IMR-90 (cell line): ENCODE results near the gene PPBP. TPM values are rescaled to one million over a fixed set of nuclear protein-coding genes. Genes with fewer than 3 reads are reported as not detected.

Experiments
- ATAC-seq: fragments of 200-7000 bp; cut with Tn5 transposase; 2 replicates; pipeline ENCODE4 v1.9.1; 2020; ENCODE audit warnings: low read depth, mild to moderate bottlenecking, moderate library complexity
- BruUV-seq: library from RNA; stranded (reverse); fragments of 400-500 nt; replicated peaks from 2 replicates; lab custom pipeline; 2021; lab: Mats Ljungman, UMichigan
- CTCF ChIA-PET: fragments of 300-600 bp; formaldehyde crosslinking; extraction: SDS; loops from one replicate; lab custom pipeline; 2021; ENCODE audit warnings: antibody characterized with exemption; lab: Yijun Ruan, JAX
- POLR2A ChIA-PET: fragments of 300-600 bp; sonication (Branson Sonifier 250); formaldehyde crosslinking; loops from one replicate; lab custom pipeline; 2022; ENCODE audit warnings: antibody characterized with exemption; ENCODE audit not compliant: unreplicated experiment; lab: Charles Lee
- DNase-seq: peaks from one replicate; pipeline ENCODE4 v3.0.0; 2013
- H2AFZ ChIP-seq: replicated peaks from 2 replicates; pipeline ENCODE3; 2013; ENCODE audit warnings: low read length, mild to moderate bottlenecking; ENCODE audit not compliant: poor library complexity
- H2AK5ac ChIP-seq: 2 replicates; pipeline ENCODE4 v1.6.1; 2013; ENCODE audit warnings: low read depth, low read length, inconsistent platforms
- H2AK9ac ChIP-seq: replicated peaks from 2 replicates; pipeline ENCODE3; 2013; ENCODE audit warnings: mild to moderate bottlenecking, low read depth, low read length, moderate library complexity; ENCODE audit not compliant: poor library complexity
- H2BK120ac ChIP-seq: 2 replicates; pipeline ENCODE4 v1.6.1; 2013; ENCODE audit warnings: low read depth, low read length, inconsistent platforms
- H2BK15ac ChIP-seq: 3 replicates; pipeline ENCODE4 v1.6.1; 2013; ENCODE audit warnings: low read depth, low read length, inconsistent platforms
- H2BK20ac ChIP-seq: 2 replicates; pipeline ENCODE4 v1.6.1; 2013; ENCODE audit warnings: low read depth, mild to moderate bottlenecking, inconsistent platforms, low read length, moderate library complexity
- H2BK5ac ChIP-seq: 2 replicates; pipeline ENCODE4 v1.6.1; 2013; ENCODE audit warnings: mild to moderate bottlenecking, low read depth, low read length, inconsistent platforms; ENCODE audit not compliant: poor library complexity, severe bottlenecking
- H3K14ac ChIP-seq: replicated peaks from 2 replicates; pipeline ENCODE4 v1.6.1; 2013; ENCODE audit warnings: low read depth, low read length, inconsistent platforms
- H3K18ac ChIP-seq: 2 replicates; pipeline ENCODE4 v1.6.1; 2013; ENCODE audit warnings: low read depth, low read length, control low read depth
- H3K23ac ChIP-seq: 2 replicates; pipeline ENCODE4 v1.6.1; 2013; ENCODE audit warnings: low read depth, low read length, inconsistent platforms
- H3K27ac ChIP-seq: 2 replicates; pipeline ENCODE4 v1.5.1; 2013; ENCODE audit warnings: mild to moderate bottlenecking, control low read depth, low read length; ENCODE audit not compliant: insufficient read depth
- H3K27me3 ChIP-seq: 2 replicates; pipeline ENCODE4 v1.6.1; 2013; ENCODE audit warnings: low read length; ENCODE audit not compliant: control insufficient read depth, insufficient read depth
- H3K36me3 ChIP-seq: 2 replicates; pipeline ENCODE4 v1.6.1; 2013; ENCODE audit warnings: low read length, mixed read lengths; ENCODE audit not compliant: control insufficient read depth, insufficient read depth
- H3K4ac ChIP-seq: 2 replicates; pipeline ENCODE4 v1.6.1; 2013; ENCODE audit warnings: low read depth, low read length, inconsistent platforms
- H3K4me1 ChIP-seq: 2 replicates; pipeline ENCODE4 v1.6.1; 2013; ENCODE audit warnings: low read length, mixed read lengths; ENCODE audit not compliant: control insufficient read depth, insufficient read depth
- H3K4me2 ChIP-seq: 2 replicates; pipeline ENCODE4 v1.6.1; 2013; ENCODE audit warnings: low read depth, mild to moderate bottlenecking, control low read depth, low read length, moderate library complexity
- H3K4me3 ChIP-seq: 2 replicates; pipeline ENCODE4 v1.5.1; 2013; ENCODE audit warnings: low read depth, mild to moderate bottlenecking, control low read depth, low read length, moderate library complexity; ENCODE audit not compliant: insufficient read depth
- H3K56ac ChIP-seq: 2 replicates; pipeline ENCODE4 v1.6.1; 2013; ENCODE audit warnings: low read length, inconsistent platforms; ENCODE audit not compliant: insufficient read depth; ENCODE audit errors: extremely low read depth
- H3K79me1 ChIP-seq, 2 experiments: 2 replicates each; pipeline ENCODE4 v1.6.1; 2013; ENCODE audit warnings: low read length in 2 of 2, inconsistent platforms in 1 of 2, low read depth in 1 of 2
- H3K9ac ChIP-seq: 2 replicates; pipeline ENCODE4 v1.6.1; 2013; ENCODE audit warnings: low read depth, low read length, control low read depth
- H3K9me1 ChIP-seq: 2 replicates; pipeline ENCODE4 v1.6.1; 2013; ENCODE audit warnings: low read length, inconsistent platforms; ENCODE audit not compliant: insufficient read depth
- H3K9me3 ChIP-seq: 2 replicates; pipeline ENCODE4 v1.6.1; 2013; ENCODE audit warnings: low read length; ENCODE audit not compliant: control insufficient read depth, insufficient read depth
- H4K20me1 ChIP-seq: 2 replicates; pipeline ENCODE4 v1.6.1; 2013; ENCODE audit warnings: low read length, inconsistent platforms; ENCODE audit not compliant: insufficient read depth
- H4K5ac ChIP-seq: 2 replicates; pipeline ENCODE4 v1.6.1; 2013; ENCODE audit warnings: mild to moderate bottlenecking, low read depth, low read length, control low read depth
- H4K8ac ChIP-seq, 2 experiments: 2 replicates each; pipeline ENCODE4 v1.6.1; 2013; ENCODE audit warnings: low read depth in 2 of 2, low read length in 2 of 2, control low read depth in 1 of 2, inconsistent platforms in 1 of 2
- H4K91ac ChIP-seq: 2 replicates; pipeline ENCODE4 v1.6.1; 2013; ENCODE audit warnings: low read depth, low read length, inconsistent platforms; ENCODE audit not compliant: insufficient read depth
- CHD1 ChIP-seq: IDR thresholded peaks from 2 replicates; pipeline ENCODE4 v1.6.1; 2012; ENCODE audit warnings: low read depth, low read length, improper control_type of control experiment
- CTCF ChIP-seq: conservative IDR thresholded peaks from 2 replicates; pipeline ENCODE4 v1.5.1; 2012; ENCODE audit warnings: mild to moderate bottlenecking, low read depth, low read length, improper control_type of control experiment
- ELK1 ChIP-seq: fragments of 150-350 bp; IDR thresholded peaks from 2 replicates; pipeline ENCODE4 v1.6.1; 2016; ENCODE audit warnings: low read depth, mild to moderate bottlenecking, low read length, moderate library complexity, borderline replicate concordance
- FOS ChIP-seq: fragments of 150-350 bp; IDR thresholded peaks from 2 replicates; pipeline ENCODE4 v1.6.1; 2016; ENCODE audit warnings: low read depth, low read length
- MAFK ChIP-seq: IDR thresholded peaks from 2 replicates; pipeline ENCODE4 v1.6.1; 2012; ENCODE audit warnings: low read depth, low read length, improper control_type of control experiment
- MXI1 ChIP-seq: IDR thresholded peaks from 2 replicates; pipeline ENCODE4 v1.6.1; 2012; ENCODE audit warnings: low read depth, mild to moderate bottlenecking, low read length, moderate library complexity, borderline replicate concordance
- NFE2L2 ChIP-seq: fragments of 150-350 bp; IDR thresholded peaks from 2 replicates; pipeline ENCODE4 v1.6.1; 2016; ENCODE audit warnings: low read depth, mild to moderate bottlenecking, low read length
- RAD21 ChIP-seq: IDR thresholded peaks from 2 replicates; pipeline ENCODE4 v1.6.1; 2012; ENCODE audit warnings: low read length, improper control_type of control experiment
- USF2 ChIP-seq: fragments of 150-350 bp; IDR thresholded peaks from 2 replicates; pipeline ENCODE4 v1.6.1; 2017; ENCODE audit warnings: mild to moderate bottlenecking, antibody characterized with exemption, low read length, low read depth
- WGBS, 2 experiments: methylation state at CpG; one replicate each; pipeline versions ENCODE4 v1.1.5 to v1.1.7; 2013; ENCODE audit warnings: missing lambda C conversion rate in 2 of 2; ENCODE audit not compliant: insufficient read length in 1 of 2; ENCODE audit errors: extremely low coverage in 2 of 2; 5-methylcytosine and 5-hydroxymethylcytosine counted together
- dilution Hi-C: fragments of 300-500 bp; cut with HindIII; formaldehyde crosslinking; loops from one replicate; pipeline ENCODE4 v1.14.3; 2018; ENCODE audit warnings: low sequenced_read_pairs; ENCODE audit not compliant: unreplicated experiment
- in situ Hi-C: fragments of 300-500 bp; cut with MboI; formaldehyde crosslinking; loops from 3 replicates; pipeline ENCODE4 v1.14.3; 2019; ENCODE audit warnings: low sequenced_read_pairs, inconsistent platforms, mixed read lengths
- intact Hi-C: fragments of 100-400 bp; cut with micrococcal nuclease; formaldehyde crosslinking; loops from 2 replicates; pipeline ENCODE4 v1.10.0; 2022
- polyA plus RNA-seq, 3 experiments: library from polyadenylated mRNA; depleted of rRNA; stranded (reverse); fragments of >200 nt; gene quantifications; 2 replicates each; pipeline ENCODE4 v1.2.3, GENCODE V29; 2012; ENCODE audit warnings: low replicate concordance in 1 of 3
- total RNA-seq: library from RNA; depleted of rRNA; stranded (reverse); fragments of >200 nt; gene quantifications from 2 replicates; pipeline ENCODE4 v1.2.3, GENCODE V29; 2012

The PPBP gene
- total and polyA plus RNA-seq, 2 of the 4 experiments (the other 2 are of a cell fraction) = not detected

- TF ChIP-seq NFE2L2 = no peak
- no peak for TF ChIP-seq MXI1
- TF ChIP-seq CHD1 = no peak
- TF ChIP-seq FOS = no peak
- TF ChIP-seq RAD21 = no peak
- TF ChIP-seq MAFK = no peak
- no peak for TF ChIP-seq USF2
- no peak for TF ChIP-seq CTCF
- no peak for TF ChIP-seq ELK1
- Histone ChIP-seq H3K4me3 (no peak overlapping the region), H2BK120ac (no peak overlapping the region), H3K56ac (no peak overlapping the region), H3K9me3 (0 out of 2 replicates have a peak, but pooled peaks cover 2% of the 10 kb centered on the region), H3K4me1 (peaks cover 8% of the 10 kb centered on the region), H2AK9ac (no peak overlapping the region), H2AFZ (peak overlapping the region; percentile 1), H4K8ac (no peak overlapping the region), H2AK5ac (no peak overlapping the region), H3K23ac (no peak overlapping the region), H3K79me1 (no peaks in the 10 kb centered on the region), H3K9me1 (peaks cover 2% of the 10 kb centered on the region), H3K27ac (no peak overlapping the region), H2BK5ac (no peak overlapping the region), H4K20me1 (no peaks in the 10 kb centered on the region), H4K91ac (no peak overlapping the region), H3K4me2 (no peak overlapping the region), H3K14ac (no peak overlapping the region), H2BK15ac (no peak overlapping the region), H2BK20ac (no peak overlapping the region), H3K18ac (no peak overlapping the region), H3K9ac (no peak overlapping the region), H3K27me3 (no peaks in the 10 kb centered on the region), H3K36me3 (no peaks in the 10 kb centered on the region), H4K5ac (no peak overlapping the region), H3K4ac (no peak overlapping the region)
- in situ Hi-C loops (no loop called here), dilution Hi-C loops (no loop called here), intact Hi-C loops (no loop called here)
- ChIA-PET CTCF (interaction anchor here (1.0 kb wide), 1 partner anchor 314 kb away, joined by 4 read pairs; no protein-coding TSS in a partner anchor), POLR2A (no interaction called here)
- no TSS peak for BruUV-seq
- no CpG with 5 or more reads among the region's 2 CpGs for WGBS, 2 experiments
- no peak for DNase-seq
- ATAC-seq = no peak
Measured at GRCh38 chr4:73976217-73976616, 11.8 kb downstream of the PPBP start.
